ENCODE results near the gene CUL7. TPM values are rescaled to one million over a fixed set of nuclear protein-coding genes. Genes with fewer than 3 reads are reported as not detected.

CUL7 gene
- total RNA-seq, 1 experiment from 2014 or later = 23.5 TPM

- Histone ChIP-seq H3K27me3 (ENCODE audit: insufficient read depth, low read length) (no peaks in the 10 kb centered on the region), H2AFZ (ENCODE audit: low read length) (no peak overlapping the region), H3K9ac (ENCODE audit: extremely low read depth, insufficient read length, low read length) (no peak overlapping the region), H3K4me1 (ENCODE audit: insufficient read depth, low read length) (peaks cover 13% of the 10 kb centered on the region), H4K91ac (ENCODE audit: insufficient read length, low read depth, low read length) (no peak overlapping the region), H2BK120ac (ENCODE audit: low read depth, low read length, poor library complexity, severe bottlenecking) (no peak overlapping the region), H3K4ac (ENCODE audit: low read depth, low read length) (no peak overlapping the region), H2BK15ac (ENCODE audit: low read depth, low read length) (no peak overlapping the region), H2BK5ac (ENCODE audit: insufficient read length, low read length) (no peak overlapping the region), H3K4me2 (ENCODE audit: insufficient read depth, insufficient read length, low read length) (no peak overlapping the region), H4K20me1 (ENCODE audit: control insufficient read depth, insufficient read depth, insufficient read length) (no peaks in the 10 kb centered on the region), H2BK12ac (ENCODE audit: insufficient read length, low read depth, low read length) (no peak overlapping the region), H3K18ac (ENCODE audit: insufficient read length, low read depth, low read length) (no peak overlapping the region), H3K9me3 (ENCODE audit: control insufficient read depth, low read depth, low read length) (no peaks in the 10 kb centered on the region), H3K56ac (ENCODE audit: insufficient read length, low read depth, low read length) (no peak overlapping the region), H3K27ac (ENCODE audit: insufficient read length, low read depth, low read length) (no peak overlapping the region), H2BK20ac (ENCODE audit: low read depth, low read length, poor library complexity, severe bottlenecking) (no peak overlapping the region), H3K79me2 (ENCODE audit: insufficient read depth, low read length) (peaks cover 22% of the 10 kb centered on the region; the same call in 1 of the 2 replicates), H4K8ac (replicated peaks; ENCODE audit: insufficient read length, low read depth, low read length) (no peak overlapping the region), H4K5ac (ENCODE audit: insufficient read length, low read depth, low read length) (no peak overlapping the region), H3K79me1 (ENCODE audit: insufficient read depth, low read depth, low read length, poor library complexity, severe bottlenecking) (peaks cover 11% of the 10 kb centered on the region), H3K14ac (ENCODE audit: insufficient read depth, low read length) (no peak overlapping the region), H3T11ph (ENCODE audit: low read length) (no peak overlapping the region), H3K23me2 (ENCODE audit: insufficient read length, low read depth, low read length, poor library complexity, severe bottlenecking) (peaks cover 10% of the 10 kb centered on the region), H3K23ac (ENCODE audit: insufficient read length, low read depth, low read length) (no peak overlapping the region), H2AK5ac (ENCODE audit: insufficient read length, low read length) (no peak overlapping the region)
- no peak for DNase-seq
- Mint-ChIP-seq H3K4me3 (peak overlapping the region in 1 of 2 experiments; percentile 90; a peak in 2 of 5 replicates), H3K9me3 (no peaks in the 10 kb centered on the region), H3K36me3 (ENCODE audit: insufficient read depth in 1 of 3, low read depth in 3 of 3) (peaks cover 6 to 16% (median 7%) of the 10 kb centered on the region in 3 experiments), H3K27me3 (ENCODE audit: low read depth) (no peaks in the 10 kb centered on the region), H3K4me1 (peaks cover 39 to 52% of the 10 kb centered on the region in 2 experiments), H3K27ac (no peak overlapping the region)
- no peak for TF ChIP-seq CTCF (conservative IDR thresholded peaks at IDR 0.05)
- no CpG with 5 or more reads among the region's 2 CpGs for WGBS (ENCODE audit: extremely low coverage, insufficient read length, low lambda C conversion rate)
Observed at GRCh38 chr6:43078691-43079090, 25.0 kb upstream of the CUL7 start.

All from H9 (cell line).